IPS-15b (cell line): Measurements from ENCODE around the gene ANO10.

Source experiments
- H3K27me3 ChIP-seq: one replicate; pipeline ENCODE4 v1.6.1; 2013; ENCODE audit warnings: low read length; ENCODE audit not compliant: control insufficient read depth, insufficient read depth
- H3K36me3 ChIP-seq: one replicate; pipeline ENCODE4 v1.6.1; 2013; ENCODE audit warnings: low read length; ENCODE audit not compliant: control insufficient read depth, insufficient read depth
- H3K4me1 ChIP-seq: one replicate; pipeline ENCODE4 v1.6.1; 2013; ENCODE audit warnings: mild to moderate bottlenecking, low read length; ENCODE audit not compliant: control insufficient read depth, insufficient read depth
- H3K4me3 ChIP-seq: one replicate; pipeline ENCODE4 v1.5.1; 2013; ENCODE audit warnings: low read depth, low read length
- H3K9ac ChIP-seq: one replicate; pipeline ENCODE4 v1.6.1; 2013; ENCODE audit warnings: low read depth, mild to moderate bottlenecking, low read length
- H3K9me3 ChIP-seq: one replicate; pipeline ENCODE4 v1.6.1; 2013; ENCODE audit warnings: mild to moderate bottlenecking, low read length; ENCODE audit not compliant: control insufficient read depth, insufficient read depth

ANO10 gene

DNA sequence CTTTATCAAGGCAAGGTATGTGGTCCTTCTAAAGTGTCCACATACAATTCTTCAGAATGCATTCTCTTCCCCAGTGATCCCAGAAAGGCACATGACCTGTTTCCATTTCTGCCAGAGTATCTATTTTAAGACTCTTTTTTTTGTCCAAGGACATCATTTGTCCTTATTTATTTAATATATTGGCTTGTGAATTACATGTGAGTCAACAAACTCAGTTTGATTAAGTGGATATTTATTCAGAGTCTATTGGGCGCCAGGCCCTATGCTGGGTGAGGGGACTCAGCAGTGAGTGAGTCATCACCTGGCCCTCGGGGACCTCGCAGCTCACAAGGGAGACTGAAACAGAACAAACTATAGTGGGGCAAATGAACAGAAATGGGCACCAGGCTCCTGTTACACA lies 198.7 kb downstream of the ANO10 start:
- no peaks in the 10 kb centered on the region for H3K27me3 ChIP-seq
- H3K9me3 ChIP-seq: no peaks in the 10 kb centered on the region
- H3K4me3 ChIP-seq: no peak overlapping the region
- peaks cover 13% of the 10 kb centered on the region for H3K4me1 ChIP-seq
- no peak overlapping the region for H3K9ac ChIP-seq
- H3K36me3 ChIP-seq: no peaks in the 10 kb centered on the region

DNA sequence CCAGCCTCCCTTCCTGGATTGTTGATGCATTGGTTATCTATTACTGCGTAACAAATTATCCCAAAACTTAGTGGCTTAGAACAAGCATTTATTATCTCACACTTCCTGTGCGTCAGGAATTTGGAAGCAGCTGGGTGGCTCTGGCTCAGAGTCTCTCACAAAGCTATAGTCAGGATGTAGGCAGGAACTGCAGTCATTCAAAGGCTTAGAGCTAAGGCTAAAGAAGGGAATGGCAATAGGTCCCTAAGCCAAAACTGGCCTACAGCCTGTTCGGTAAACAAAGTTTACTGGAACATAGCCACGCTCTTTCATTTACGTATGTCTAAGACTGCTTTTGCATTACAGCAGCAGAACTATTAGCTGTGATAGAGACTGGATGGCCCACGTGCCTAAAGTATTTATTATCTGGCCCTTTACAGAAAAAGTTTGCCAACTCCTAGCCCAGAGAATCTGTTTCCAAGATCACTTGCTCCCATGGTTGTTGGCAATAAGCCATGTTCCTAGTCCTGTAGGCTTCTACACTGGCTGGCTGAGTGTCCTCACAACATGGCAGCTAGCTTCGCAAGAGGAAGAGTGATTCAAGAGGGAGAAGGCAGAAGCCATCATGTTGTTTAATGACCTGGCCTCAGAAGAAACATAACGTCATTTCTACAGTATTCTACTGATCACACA lies 203.1 kb downstream of the ANO10 start:
- H3K9me3 ChIP-seq: no peaks in the 10 kb centered on the region
- H3K4me1 ChIP-seq: peaks cover 3% of the 10 kb centered on the region
- H3K9ac ChIP-seq: no peak overlapping the region
- H3K27me3 ChIP-seq: no peaks in the 10 kb centered on the region
- no peak overlapping the region for H3K4me3 ChIP-seq
- H3K36me3 ChIP-seq: no peaks in the 10 kb centered on the region

DNA sequence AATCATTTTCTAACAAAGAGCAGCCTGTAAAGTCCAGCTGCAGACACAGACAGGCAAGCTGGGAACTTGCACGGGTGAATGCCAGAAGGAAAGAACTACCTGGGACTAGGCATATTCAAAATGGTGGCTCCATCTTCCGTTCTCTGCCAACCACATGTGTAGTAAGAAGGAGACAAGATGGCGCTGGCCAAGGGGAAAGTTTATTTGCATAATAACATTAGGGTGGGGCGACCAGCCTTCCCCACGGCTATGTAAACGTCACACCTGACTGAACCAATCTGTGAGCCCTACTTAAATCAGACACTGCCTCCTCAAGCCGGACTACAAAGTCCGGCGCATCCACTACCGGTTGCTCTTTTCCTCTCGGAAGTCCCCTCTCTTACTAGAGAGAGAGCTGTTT lies 204.7 kb downstream of the ANO10 start:
- Histone ChIP-seq H3K4me3 (no peak overlapping the region), H3K27me3 (no peaks in the 10 kb centered on the region), H3K36me3 (no peaks in the 10 kb centered on the region), H3K9me3 (no peaks in the 10 kb centered on the region), H3K4me1 (peaks cover 3% of the 10 kb centered on the region), H3K9ac (no peak overlapping the region)

DNA sequence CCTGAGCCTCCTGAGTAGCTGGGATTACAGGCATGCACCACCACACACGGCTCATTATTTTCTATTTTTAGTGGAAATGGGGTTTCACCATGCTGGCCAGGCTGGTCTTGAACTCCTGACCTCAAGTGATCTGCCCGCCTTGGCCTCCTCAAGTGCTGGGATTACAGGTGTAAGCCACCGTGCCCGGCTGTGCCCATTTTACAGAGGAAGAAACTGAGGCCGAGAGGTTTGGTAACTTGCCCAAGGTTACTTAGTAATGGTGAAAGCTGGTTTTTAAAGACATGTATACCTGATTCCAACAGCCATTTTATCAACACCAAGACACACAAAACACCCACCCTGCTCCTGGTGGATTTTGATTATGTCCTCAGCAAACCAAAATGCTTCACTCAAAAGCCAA lies 206.7 kb downstream of the ANO10 start:
- no peak overlapping the region for H3K4me3 ChIP-seq
- H3K9me3 ChIP-seq: no peaks in the 10 kb centered on the region
- H3K9ac ChIP-seq: no peak overlapping the region
- peaks cover 3% of the 10 kb centered on the region for H3K4me1 ChIP-seq
- no peaks in the 10 kb centered on the region for H3K36me3 ChIP-seq
- H3K27me3 ChIP-seq: no peaks in the 10 kb centered on the region

DNA sequence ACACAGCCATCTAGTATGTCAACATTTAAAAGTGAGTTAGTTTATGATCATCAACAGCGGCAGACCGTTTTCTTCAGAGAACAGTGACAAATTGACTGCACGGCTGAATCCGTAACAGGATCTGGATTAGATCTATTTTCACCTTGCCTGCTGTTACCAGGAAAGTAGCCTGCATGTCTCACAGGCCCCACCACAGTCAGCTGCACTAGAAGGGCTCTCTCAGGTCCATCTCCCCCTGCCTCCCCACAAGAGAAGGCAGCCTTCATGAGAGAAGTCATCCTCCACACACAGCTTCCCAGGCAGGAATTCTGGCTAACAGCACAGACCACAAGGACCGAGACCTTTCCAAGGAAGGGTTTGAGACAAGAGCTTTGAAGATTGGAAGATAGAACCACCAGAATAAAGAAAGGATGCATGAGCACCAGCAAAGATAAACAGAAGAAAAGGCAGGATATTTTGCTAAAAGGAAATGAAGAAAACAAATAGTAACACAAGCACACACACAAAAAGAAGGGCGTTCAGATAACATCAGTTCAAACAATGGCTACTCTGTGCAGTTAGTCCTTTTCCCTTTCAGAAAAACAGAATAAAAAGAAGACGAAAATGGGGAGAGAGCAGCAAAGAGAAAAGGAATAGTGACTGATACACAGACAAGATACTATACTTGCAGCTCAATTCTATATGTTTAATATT lies 208.0 kb downstream of the ANO10 start:
- no peak overlapping the region for H3K4me3 ChIP-seq
- no peaks in the 10 kb centered on the region for H3K36me3 ChIP-seq
- no peaks in the 10 kb centered on the region for H3K9me3 ChIP-seq
- peaks cover 1% of the 10 kb centered on the region for H3K4me1 ChIP-seq
- no peak overlapping the region for H3K9ac ChIP-seq
- H3K27me3 ChIP-seq: no peaks in the 10 kb centered on the region

DNA sequence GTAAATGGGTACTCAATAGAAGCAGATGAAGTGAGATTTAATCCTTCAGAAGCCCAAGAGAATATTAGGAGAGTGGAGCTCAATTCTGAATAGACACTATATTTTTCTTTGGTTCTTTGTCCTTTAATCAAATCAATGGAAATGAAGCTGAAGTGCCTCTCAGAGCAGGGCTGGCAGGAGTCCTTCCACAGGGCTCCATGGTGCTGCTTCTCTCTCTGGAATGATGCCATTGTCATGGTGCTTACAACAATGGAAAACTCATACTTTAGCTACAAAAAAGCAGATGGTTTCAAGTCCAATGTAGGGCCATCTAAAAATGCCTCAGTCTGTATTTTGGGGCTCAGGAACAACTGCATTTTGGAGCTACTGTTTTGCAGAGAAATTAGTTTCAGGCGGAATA lies 210.4 kb downstream of the ANO10 start:
- H3K27me3 ChIP-seq: no peaks in the 10 kb centered on the region
- no peak overlapping the region for H3K9ac ChIP-seq
- H3K9me3 ChIP-seq: no peaks in the 10 kb centered on the region

DNA sequence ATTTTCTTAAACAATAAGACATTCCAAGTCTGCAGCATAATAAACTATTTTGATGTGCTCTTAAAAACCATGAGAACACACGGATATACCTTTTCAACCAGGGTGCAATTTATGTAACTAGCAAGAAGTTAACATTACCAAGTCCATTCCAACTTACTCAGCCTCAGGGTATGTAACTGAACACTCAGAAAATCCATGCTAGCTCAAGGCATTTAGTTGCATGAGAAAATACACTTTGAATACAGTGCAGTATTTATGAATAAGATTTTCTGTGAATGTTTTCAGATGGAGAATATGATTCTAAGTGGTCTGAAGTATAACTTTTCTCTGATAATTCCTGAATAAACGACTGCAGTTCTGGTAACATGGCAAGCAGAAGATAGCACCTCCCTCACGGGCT lies 211.2 kb downstream of the ANO10 start:
- no peaks in the 10 kb centered on the region for H3K9me3 ChIP-seq
- no peak overlapping the region for H3K4me3 ChIP-seq
- H3K36me3 ChIP-seq: no peaks in the 10 kb centered on the region
- no peaks in the 10 kb centered on the region for H3K27me3 ChIP-seq
- H3K9ac ChIP-seq: no peak overlapping the region
- H3K4me1 ChIP-seq: no peaks in the 10 kb centered on the region

More for the DNA sequence above, 210.4 kb downstream of the ANO10 start:
- Histone ChIP-seq H3K4me3 (no peak overlapping the region), H3K36me3 (no peaks in the 10 kb centered on the region), H3K4me1 (no peaks in the 10 kb centered on the region)

DNA sequence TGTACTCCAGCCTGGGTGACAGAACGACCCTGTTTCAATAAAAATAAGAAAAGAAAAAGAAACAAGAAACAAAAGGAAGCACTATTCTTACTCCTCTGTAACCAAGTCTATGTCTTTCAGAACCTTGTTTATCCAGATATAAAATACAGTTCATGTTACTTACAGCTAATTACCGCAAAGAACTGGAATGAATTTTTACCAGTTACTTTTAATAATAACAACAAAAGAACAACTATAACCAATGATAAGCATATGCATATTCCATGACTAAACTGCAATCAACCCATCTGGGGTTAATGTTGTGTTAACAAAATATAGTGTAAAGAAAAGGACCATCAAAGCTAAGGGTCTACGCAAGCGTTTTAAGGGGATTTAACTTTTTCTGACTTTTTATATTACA lies 212.3 kb downstream of the ANO10 start:
- Histone ChIP-seq H3K9ac (no peak overlapping the region), H3K27me3 (no peaks in the 10 kb centered on the region), H3K9me3 (no peaks in the 10 kb centered on the region), H3K36me3 (no peaks in the 10 kb centered on the region), H3K4me1 (no peaks in the 10 kb centered on the region), H3K4me3 (no peak overlapping the region)

DNA sequence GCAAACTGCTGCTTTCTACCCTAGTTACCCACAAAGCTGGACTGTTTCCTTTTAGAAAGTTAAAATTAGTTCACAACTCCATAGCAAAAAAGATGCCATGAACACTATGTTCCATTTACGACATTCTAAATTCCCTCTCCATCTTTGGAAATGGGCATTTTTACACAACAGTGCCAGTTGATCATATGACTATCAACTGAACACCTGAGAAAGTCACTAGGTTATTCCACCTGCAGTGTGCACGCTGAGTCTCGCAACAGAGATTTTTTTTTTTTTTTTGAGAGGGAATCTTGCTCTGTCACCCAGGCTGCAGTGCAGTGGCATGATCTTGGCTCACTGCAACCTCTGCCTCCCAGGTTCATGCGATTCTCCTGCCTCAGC lies 215.2 kb downstream of the ANO10 start:
- H3K4me3 ChIP-seq: no peak overlapping the region

DNA sequence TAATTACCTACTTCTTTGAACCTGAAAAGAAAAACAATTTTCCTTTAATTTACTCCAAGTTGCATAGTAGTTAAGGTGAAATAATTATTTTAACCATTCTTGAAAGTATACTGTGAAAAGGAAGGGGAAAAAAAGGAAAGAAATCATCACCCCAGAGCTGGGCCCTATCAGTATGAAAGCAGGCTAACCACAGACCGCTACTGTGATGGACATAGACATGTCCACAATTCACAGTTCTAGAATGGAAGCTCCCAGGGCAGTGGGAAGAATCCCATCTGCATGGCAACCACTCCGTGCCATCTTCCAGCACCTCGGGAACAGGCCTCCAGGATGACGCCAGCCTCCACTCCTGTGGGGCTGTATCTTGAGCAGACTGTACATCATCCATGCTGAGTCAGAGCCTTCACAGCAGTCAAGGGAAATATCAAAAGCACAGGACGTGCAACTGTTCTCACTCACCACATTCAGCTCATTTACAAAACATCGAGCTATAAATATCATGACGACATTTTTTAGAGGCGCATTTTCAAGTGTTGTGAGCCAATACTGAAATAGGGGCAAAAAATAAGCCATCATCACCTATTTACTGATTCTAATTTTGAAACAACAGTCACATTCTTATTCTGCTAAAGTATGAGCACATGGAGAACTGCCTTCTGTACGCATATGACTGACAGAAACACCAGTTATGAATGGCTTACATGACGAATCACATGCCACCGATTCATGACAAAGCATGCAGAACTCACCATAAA lies 215.7 kb downstream of the ANO10 start:
- H3K4me1 ChIP-seq: no peaks in the 10 kb centered on the region
- no peaks in the 10 kb centered on the region for H3K27me3 ChIP-seq
- no peaks in the 10 kb centered on the region for H3K9me3 ChIP-seq
- no peaks in the 10 kb centered on the region for H3K36me3 ChIP-seq
- H3K4me3 ChIP-seq: no peak overlapping the region
- no peak overlapping the region for H3K9ac ChIP-seq

More for the DNA sequence above, 215.2 kb downstream of the ANO10 start:
- Histone ChIP-seq H3K27me3 (no peaks in the 10 kb centered on the region), H3K9ac (no peak overlapping the region), H3K36me3 (no peaks in the 10 kb centered on the region), H3K9me3 (no peaks in the 10 kb centered on the region), H3K4me1 (no peaks in the 10 kb centered on the region)

DNA sequence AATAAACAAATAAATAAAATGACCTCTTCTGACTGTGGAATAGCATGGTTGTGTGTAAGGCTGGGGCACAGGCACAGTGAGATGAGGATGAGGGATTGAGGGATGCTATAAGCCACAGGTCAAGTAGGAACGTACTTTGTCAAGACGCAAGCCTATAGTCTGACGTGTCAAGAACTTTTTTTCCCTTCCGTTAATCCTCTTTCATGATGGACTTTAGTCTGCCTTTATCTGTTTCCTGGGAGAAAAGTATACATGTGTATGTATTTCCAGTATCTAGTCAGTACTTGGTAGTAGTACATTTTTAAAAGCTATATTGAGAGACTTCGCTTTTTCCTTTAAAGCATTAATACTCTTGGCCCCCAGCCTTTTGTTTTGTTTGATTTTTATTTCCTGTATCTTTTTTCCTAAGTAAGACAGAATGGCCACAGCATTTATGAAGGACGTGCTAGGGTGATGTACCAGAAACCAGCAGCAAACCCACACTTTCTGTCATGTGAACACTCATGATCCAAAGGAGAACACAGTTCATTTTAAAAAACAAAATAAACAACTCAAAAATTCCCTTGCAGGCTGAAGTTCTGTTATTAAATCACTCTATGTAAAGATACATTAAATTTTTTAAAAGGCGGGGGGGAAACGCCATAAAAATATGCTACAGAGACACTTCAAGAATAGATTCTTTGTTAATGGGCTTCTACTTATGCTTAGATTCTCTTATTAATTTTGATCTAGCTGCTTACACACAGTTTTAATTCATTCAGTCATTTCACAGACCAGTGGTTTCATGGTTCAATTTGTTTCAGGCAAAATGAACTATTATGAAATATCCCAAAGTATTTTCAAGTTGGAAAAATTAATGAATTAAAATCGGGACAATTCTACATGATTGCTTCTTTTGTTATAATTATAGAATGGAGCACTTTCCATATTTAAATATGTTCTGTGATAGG lies 220.8 kb downstream of the ANO10 start:
- H3K9ac ChIP-seq: no peak overlapping the region
- no peaks in the 10 kb centered on the region for H3K27me3 ChIP-seq
- no peaks in the 10 kb centered on the region for H3K9me3 ChIP-seq
- no peaks in the 10 kb centered on the region for H3K36me3 ChIP-seq
- no peak overlapping the region for H3K4me3 ChIP-seq
- H3K4me1 ChIP-seq: no peaks in the 10 kb centered on the region
